Fibroblast of upper back skin (primary cell): Measurements from ENCODE around the gene SLC25A33.
"Not testable (repeated sequence)": the region's sequence is repeated elsewhere in the genome, so short reads cannot be mapped to it uniquely, and the experiment has no call there.

ENCODE experiments used
- DNase-seq: peaks from one replicate; pipeline ENCODE4 v3.0.0-alpha.2; 2013

The SLC25A33 gene

GRCh38 chr1:9539829-9540550, 725 bp downstream of the SLC25A33 start:
- peak; percentile 29 for DNase-seq

- peak; percentile 46 for DNase-seq
Measured at GRCh38 chr1:9542430-9542829, 3.2 kb downstream of the SLC25A33 start.

GRCh38 chr1:9544926-9545325, 5.7 kb downstream of the SLC25A33 start:
- no peak for DNase-seq

GRCh38 chr1:9549955-9550546, 10.8 kb downstream of the SLC25A33 start:
- no peak for DNase-seq

GRCh38 chr1:9551984-9552383, 12.7 kb downstream of the SLC25A33 start:
- no peak for DNase-seq

- no peak for DNase-seq
Measured at GRCh38 chr1:9553736-9554144, 14.5 kb downstream of the SLC25A33 start.

GRCh38 chr1:9555942-9556341, 16.7 kb downstream of the SLC25A33 start:
- DNase-seq = no peak

GRCh38 chr1:9557624-9558023, 18.4 kb downstream of the SLC25A33 start:
- DNase-seq = no peak

- no peak for DNase-seq
Measured at GRCh38 chr1:9558271-9558945, 19.1 kb downstream of the SLC25A33 start.

- no peak for DNase-seq
Measured at GRCh38 chr1:9558946-9559545, 19.8 kb downstream of the SLC25A33 start.

- no peak for DNase-seq
Measured at GRCh38 chr1:9559673-9560072, 20.4 kb downstream of the SLC25A33 start.

GRCh38 chr1:9560090-9560489, 20.8 kb downstream of the SLC25A33 start:
- DNase-seq = not testable (repeated sequence)

GRCh38 chr1:9561429-9561828, 22.2 kb downstream of the SLC25A33 start:
- DNase-seq = peak; percentile 79

GRCh38 chr1:9569267-9569666, 30.0 kb downstream of the SLC25A33 start:
- no peak for DNase-seq

- DNase-seq = not testable (repeated sequence)
Measured at GRCh38 chr1:9570886-9571529, 31.7 kb downstream of the SLC25A33 start.

- no peak for DNase-seq
Measured at GRCh38 chr1:9573723-9574122, 34.5 kb downstream of the SLC25A33 start.

GRCh38 chr1:9575486-9575885, 36.2 kb downstream of the SLC25A33 start:
- no peak for DNase-seq

- no peak for DNase-seq
Measured at GRCh38 chr1:9576903-9577302, 37.6 kb downstream of the SLC25A33 start.

- DNase-seq = no peak
Measured at GRCh38 chr1:9577423-9577822, 38.2 kb downstream of the SLC25A33 start.

GRCh38 chr1:9580942-9581341, 41.7 kb downstream of the SLC25A33 start:
- no peak for DNase-seq

GRCh38 chr1:9586147-9586766, 47.0 kb downstream of the SLC25A33 start:
- DNase-seq = no peak

GRCh38 chr1:9588551-9589143, 49.4 kb downstream of the SLC25A33 start, which contains the start of gene TMEM201:
TSS of gene TMEM201 (plus strand) at chr1:9588911. CDS start at chr1:9588931, 20 bp downstream.
- DNase-seq = peak; percentile 88
